ENCODE results near the gene PRDM5.

GRCh38 chr4:120826853-120827252 lies 95.7 kb downstream of the PRDM5 start:
- no peak for TF ChIP-seq ZNF274 (IDR thresholded peaks at IDR 0.05; ENCODE audit: low read depth, low read length)
- no peak for TF ChIP-seq SUZ12 (IDR thresholded peaks at IDR 0.05; ENCODE audit: extremely low read depth, insufficient read depth, insufficient read length)

Measured in NT2/D1 (cell line).